ENCODE data around the gene RHOT1.
"Not testable (repeated sequence)": the region's sequence is repeated elsewhere in the genome, so short reads cannot be mapped to it uniquely, and the experiment has no call there.

RHOT1 gene

GRCh38 chr17:32160526-32160925, 18.2 kb downstream of the RHOT1 start:
- no peak for DNase-seq

DNA sequence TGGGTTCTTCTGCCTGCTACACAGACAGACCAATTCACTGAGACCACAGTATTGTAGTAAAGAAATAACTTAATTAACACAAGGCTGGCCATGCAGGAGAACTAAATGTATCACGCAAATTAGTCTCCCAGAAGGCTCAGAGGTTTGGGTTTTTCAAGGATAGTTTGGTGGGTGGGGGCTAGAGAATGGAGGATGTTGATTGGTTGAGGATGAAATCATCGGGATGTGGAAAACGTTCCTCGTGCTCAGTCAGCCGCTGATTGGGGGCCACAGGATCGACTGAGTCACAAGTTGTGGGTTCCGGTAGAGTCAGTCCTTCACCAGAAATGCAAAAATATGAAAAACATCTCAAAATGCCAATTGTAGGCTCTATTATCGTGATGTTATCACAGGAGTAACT, 18.7 kb downstream of the RHOT1 start:
- DNase-seq: no peak

GRCh38 chr17:32161506-32162365, 19.4 kb downstream of the RHOT1 start:
- DNase-seq: no peak

GRCh38 chr17:32174889-32175288, 32.6 kb downstream of the RHOT1 start:
- no peak for DNase-seq

GRCh38 chr17:32178679-32179078, 36.4 kb downstream of the RHOT1 start:
- not testable (repeated sequence) for DNase-seq

DNA sequence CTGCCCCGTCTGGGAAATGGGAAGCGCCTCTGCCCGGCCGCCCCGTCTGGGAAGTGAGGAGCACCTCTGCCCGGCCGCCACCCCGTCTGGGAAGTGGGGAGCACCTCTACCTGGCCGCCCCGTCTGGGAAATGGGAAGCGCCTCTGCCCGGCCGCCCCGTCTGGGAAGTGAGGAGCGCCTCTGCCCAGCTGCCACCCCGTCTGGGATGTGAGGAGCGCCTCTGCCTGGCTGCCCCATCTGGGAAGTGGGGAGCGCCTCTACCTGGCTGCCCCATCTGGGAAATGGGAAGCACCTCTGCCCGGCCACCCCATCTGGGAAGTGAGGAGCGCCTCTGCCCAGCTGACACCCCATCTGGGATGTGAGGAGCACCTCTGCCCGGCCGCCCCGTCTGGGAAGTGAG, 36.8 kb downstream of the RHOT1 start:
- not testable (repeated sequence) for DNase-seq

- DNase-seq: not testable (repeated sequence)
These were observed 37.2 kb downstream of the RHOT1 start for GRCh38 chr17:32179526-32179925.

DNA sequence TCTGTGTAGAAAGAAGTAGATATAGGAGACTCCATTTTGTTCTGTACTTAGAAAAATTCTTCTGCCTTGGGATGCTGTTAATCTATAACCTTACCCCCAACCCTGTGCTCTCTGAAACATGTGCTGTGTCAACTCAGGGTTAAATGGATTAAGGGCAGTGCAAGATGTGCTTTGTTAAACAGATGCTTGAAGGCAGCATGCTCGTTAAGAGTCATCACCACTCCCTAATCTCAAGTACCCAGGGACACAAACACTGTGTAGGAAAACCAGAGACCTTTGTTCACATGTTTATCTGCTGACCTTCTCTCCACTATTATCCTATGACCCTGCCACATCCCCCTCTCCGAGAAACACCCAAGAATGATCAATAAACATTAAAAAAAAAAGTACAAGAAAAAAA, 38.0 kb downstream of the RHOT1 start:
- DNase-seq: not testable (repeated sequence)

DNA sequence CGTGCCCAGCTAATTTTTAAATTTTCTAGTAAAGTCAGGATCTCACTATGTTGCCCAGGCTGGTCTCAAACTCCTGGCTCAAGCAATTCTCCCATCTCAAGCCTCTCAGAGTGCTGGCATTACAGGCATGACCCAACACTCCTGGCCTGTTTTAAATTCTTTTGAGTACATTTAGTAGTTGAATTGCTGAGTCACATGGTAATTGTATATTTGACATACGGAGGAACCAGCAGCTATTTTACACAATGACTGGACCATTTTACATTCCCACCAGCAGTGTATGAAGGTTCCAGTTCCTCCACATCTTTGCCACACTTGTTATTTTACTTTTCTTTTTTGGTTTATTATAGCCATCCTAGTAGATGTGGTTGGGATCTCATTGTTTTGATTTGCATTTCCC, 43.6 kb downstream of the RHOT1 start:
- no peak for DNase-seq

GRCh38 chr17:32187271-32187670, 45.0 kb downstream of the RHOT1 start:
- no peak for DNase-seq

- DNase-seq: no peak
These were observed 47.0 kb downstream of the RHOT1 start for GRCh38 chr17:32189343-32189742.

DNA sequence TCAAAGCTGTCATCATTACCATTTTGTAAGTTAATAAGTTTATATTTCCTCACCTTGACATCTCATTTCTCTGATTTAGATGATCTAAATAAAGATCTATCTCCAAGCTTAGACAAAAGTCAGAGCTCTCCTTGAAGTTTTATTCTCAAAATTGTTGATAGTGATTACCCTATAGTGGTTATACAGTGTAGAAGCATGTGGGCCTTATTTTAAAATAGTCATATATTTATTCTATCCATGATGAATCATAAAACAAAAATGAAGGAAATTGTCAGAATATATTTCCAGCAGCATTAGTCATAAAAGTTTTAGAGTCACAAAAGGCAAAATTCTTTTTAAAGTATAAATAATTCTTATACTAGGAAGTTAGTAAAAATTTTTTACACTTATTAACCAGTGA, 49.0 kb downstream of the RHOT1 start:
- DNase-seq: no peak

DNA sequence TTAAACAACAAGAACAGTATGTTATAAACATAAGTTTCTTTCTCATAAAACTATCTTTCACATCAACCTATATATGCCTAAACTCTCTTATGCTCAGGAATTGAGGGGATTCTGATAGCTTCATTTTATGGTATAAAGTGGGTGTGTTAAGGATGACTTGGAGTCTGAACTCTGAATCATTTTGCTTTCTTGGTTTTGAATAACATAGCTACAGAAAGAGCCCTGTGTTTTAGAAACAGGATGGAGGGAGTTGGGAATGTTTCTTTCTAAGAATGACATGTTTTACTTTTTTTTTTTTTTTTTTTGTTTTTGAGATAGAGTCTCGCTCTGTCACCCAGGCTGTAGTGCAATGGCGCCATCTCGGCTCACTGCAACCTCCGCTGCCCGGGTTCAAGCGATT, 50.1 kb downstream of the RHOT1 start:
- DNase-seq: no peak

- no peak for DNase-seq
These were observed 55.7 kb downstream of the RHOT1 start for GRCh38 chr17:32197987-32198386.

GRCh38 chr17:32206861-32207260, 64.6 kb downstream of the RHOT1 start:
- no peak for DNase-seq

- DNase-seq: no peak
These were observed 66.1 kb downstream of the RHOT1 start for GRCh38 chr17:32208436-32208835.

DNA sequence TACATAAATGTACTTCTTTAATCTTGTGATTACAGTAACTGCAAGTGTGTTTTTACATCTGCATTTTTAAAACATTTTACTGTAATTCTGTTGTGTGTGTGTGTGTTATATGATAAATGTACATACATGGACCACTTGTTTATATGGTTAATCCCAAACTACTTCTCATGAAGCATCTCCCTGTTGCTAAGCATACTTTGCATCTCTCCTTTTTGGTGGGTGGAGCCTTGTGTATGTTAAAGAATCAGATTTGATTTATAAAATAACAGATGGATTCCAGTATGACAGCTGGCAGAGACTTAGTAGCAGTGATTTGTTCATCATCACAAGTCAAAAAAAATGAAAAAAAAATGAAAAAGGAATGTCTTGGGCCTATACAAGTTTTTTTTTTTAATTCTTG, 67.3 kb downstream of the RHOT1 start:
- no peak for DNase-seq

DNA sequence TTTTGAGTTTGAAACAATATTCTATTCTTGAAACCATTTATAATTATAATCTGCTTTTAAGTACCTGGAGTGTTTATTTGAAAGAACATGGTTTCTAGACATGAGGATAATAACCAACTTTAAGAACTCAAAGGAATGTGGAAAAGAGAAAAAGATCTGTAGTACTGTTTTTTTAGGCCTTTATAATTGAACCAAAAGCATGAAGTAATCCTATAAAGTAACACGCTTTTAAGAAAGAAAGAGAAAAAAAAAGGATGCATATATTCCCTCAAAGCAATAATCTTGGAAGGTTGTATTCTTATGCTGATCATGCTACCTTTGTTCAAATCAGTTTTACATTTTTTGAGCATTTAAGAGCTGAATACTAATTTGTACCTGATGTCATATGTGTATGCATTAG, 69.4 kb downstream of the RHOT1 start:
- DNase-seq: no peak

DNA sequence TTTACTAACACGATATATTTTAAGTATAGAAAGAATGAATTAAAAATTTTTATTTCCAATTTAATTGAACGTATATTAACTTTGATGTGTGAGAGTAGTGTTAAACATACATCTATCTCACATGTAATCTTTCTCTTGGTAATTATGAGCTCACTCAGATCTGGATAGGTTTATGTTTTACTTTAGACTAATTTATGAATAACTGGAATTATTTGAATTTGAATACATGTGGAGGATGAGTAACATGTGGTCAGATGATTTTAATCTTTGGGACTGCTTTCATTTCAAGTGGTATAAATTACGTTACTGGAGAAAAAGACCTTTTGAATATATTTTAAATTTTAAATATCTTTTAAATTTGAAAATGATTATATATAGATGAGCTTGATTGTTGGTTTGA, 73.4 kb downstream of the RHOT1 start:
- no peak for DNase-seq

GRCh38 chr17:32222621-32223020, 80.3 kb downstream of the RHOT1 start:
- DNase-seq: no peak

GRCh38 chr17:32223703-32224102, 81.4 kb downstream of the RHOT1 start:
- no peak for DNase-seq

DNA sequence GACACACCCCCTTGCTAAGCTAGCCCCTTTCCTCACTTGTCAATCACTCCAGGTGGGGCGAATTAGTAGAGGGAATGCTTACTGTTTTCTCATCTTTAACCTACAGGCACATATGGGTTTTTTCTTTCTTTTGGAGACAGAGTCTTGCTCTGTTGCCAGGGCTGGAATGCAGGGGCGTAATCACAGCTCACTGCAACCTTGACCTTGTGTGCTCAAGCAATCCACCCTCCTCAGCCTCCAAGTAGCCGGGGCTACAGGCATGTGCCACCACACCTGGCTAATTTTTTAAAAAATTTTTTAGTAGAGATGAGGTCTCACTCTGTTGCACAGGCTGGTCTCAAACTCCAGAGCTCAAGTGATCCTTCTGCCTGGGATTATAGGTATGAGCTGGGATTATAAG, 84.6 kb downstream of the RHOT1 start:
- no peak for DNase-seq

DNA sequence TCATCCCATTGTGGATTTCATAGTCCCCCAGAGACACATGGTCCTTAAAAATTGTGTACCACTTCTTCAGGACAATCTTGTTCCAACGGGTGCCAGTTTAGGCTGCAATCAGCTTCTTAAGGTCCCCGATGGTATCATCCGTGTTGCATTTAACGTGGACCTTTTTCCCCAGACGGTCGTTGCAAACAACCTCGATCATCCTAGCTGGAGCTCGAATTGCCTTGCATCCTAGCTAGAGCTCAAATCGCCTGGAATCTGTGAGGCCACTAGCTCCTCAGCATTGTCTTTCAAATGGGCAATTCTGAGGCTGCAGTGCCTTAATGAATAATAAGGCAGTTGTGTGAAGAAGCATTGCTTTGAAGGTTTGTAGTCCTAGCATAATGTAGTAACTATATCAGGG, 85.6 kb downstream of the RHOT1 start:
- DNase-seq: no peak

DNA sequence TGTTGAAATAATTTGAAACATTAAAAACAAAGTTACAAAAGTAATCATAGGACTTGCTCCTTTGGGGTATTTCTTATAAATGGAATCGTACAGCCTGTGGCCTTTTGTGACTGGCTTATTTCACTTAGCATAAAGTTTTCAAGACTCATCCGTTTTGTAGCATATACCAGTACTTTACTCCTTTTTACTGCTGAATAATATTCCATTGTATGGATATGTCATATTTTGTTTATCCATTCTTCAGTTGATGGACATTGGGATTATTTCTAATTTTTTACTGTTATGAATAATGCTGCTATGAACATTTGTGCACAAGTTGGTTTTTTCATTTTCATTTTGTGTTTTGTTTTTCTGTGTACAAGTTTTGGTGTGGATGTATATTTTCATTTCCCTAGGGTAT, 93.3 kb downstream of the RHOT1 start:
- no peak for DNase-seq

GRCh38 chr17:32239456-32239855, 97.2 kb downstream of the RHOT1 start:
- no peak for DNase-seq
